ENCODE measurements around the gene HTRA1. TPM values are rescaled to one million over a fixed set of nuclear protein-coding genes. Genes with fewer than 3 reads are reported as not detected.

HTRA1 gene
- total and polyA plus RNA-seq, 2 of the 4 experiments (the other 2 are of a cell fraction), result 28.5 to 108 TPM

GRCh38 chr10:122462533-122463465 lies 1.4 kb downstream of the HTRA1 start (continued):
- TF ChIP-seq MAZ (IDR thresholded peaks at IDR 0.05; ENCODE audit: borderline replicate concordance, low read depth, low read length), result no peak

- Histone ChIP-seq H2AK9ac (replicated peaks; ENCODE audit: low read depth, low read length, poor library complexity) (no peak overlapping the region), H3K23ac (ENCODE audit: low read depth, low read length) (peak overlapping the region; percentile 92), H3K4me1 (ENCODE audit: control insufficient read depth, insufficient read depth, low read length) (peaks cover 17% of the 10 kb centered on the region), H3K14ac (replicated peaks; ENCODE audit: low read depth, low read length) (peak overlapping the region; percentile 43; the same call in 1 of the 2 replicates), H4K20me1 (ENCODE audit: insufficient read depth, low read length) (peaks cover 13% of the 10 kb centered on the region), H3K56ac (ENCODE audit: extremely low read depth, insufficient read depth, low read length) (no peak overlapping the region), H3K18ac (ENCODE audit: low read depth, low read length) (no peak overlapping the region), H2BK120ac (ENCODE audit: low read depth, low read length) (no peak overlapping the region), H3K79me1 (ENCODE audit: low read depth in 1 of 2, low read length in 2 of 2) (peaks cover 9 to 29% of the 10 kb centered on the region in 2 experiments), H2BK15ac (ENCODE audit: low read depth, low read length) (0 out of 3 replicates have a peak overlapping the region, but pooled peaks have one; percentile 4), H4K5ac (ENCODE audit: low read depth, low read length) (no peak overlapping the region), H3K27me3 (ENCODE audit: control insufficient read depth, insufficient read depth, low read length) (no peaks in the 10 kb centered on the region), H2AFZ (replicated peaks; ENCODE audit: low read length, poor library complexity) (peak overlapping the region; percentile 91), H3K4me2 (ENCODE audit: low read depth, low read length) (peak overlapping the region; percentile 76), H3K36me3 (ENCODE audit: control insufficient read depth, insufficient read depth, low read length) (no peaks in the 10 kb centered on the region; the same call in 1 of the 2 replicates), H4K91ac (ENCODE audit: insufficient read depth, low read depth, low read length) (no peak overlapping the region), H2AK5ac (ENCODE audit: low read depth, low read length) (peak overlapping the region; percentile 40; the same call in 1 of the 2 replicates), H3K9me1 (ENCODE audit: insufficient read depth, low read length) (peaks cover 17% of the 10 kb centered on the region), H3K4me3 (ENCODE audit: insufficient read depth, low read depth, low read length) (peak overlapping the region; percentile 52), H4K8ac (ENCODE audit: low read depth in 2 of 2, low read length in 2 of 2) (peak overlapping the region in 1 of 2 experiments; percentile 34; a peak in 1 of 4 replicates), H3K27ac (ENCODE audit: insufficient read depth, low read length) (no peak overlapping the region), H3K4ac (ENCODE audit: low read depth, low read length) (peak overlapping the region; percentile 19; the same call in 1 of the 2 replicates), H2BK5ac (ENCODE audit: low read depth, low read length, poor library complexity, severe bottlenecking) (no peak overlapping the region), H3K9ac (ENCODE audit: low read depth, low read length) (no peak overlapping the region), H3K9me3 (ENCODE audit: control insufficient read depth, insufficient read depth, low read length) (no peaks in the 10 kb centered on the region), H2BK20ac (ENCODE audit: low read depth, low read length) (peak overlapping the region; percentile 28; the same call in 1 of the 2 replicates)
- ATAC-seq (ENCODE audit: low read depth) (no peak), DNase-seq (no peak)
- intact Hi-C loops (cut with micrococcal nuclease) (loop anchor here (2.0 to 5.0 kb wide), 2 partner anchors 84 to 101 kb away; no protein-coding TSS in a partner anchor), dilution Hi-C loops (cut with HindIII; ENCODE audit: low sequenced_read_pairs, unreplicated experiment) (no loop called here), in situ Hi-C loops (cut with MboI; ENCODE audit: low sequenced_read_pairs) (loop anchor here (10.0 kb wide), 1 partner anchor 339 kb away; no protein-coding TSS in a partner anchor)
- 85% methylated on average over 6 of the region's 17 CpGs; no CpG with 5 or more reads in 1 of the 2 experiments for WGBS, 2 experiments (ENCODE audit: extremely low coverage in 2 of 2, insufficient read length in 1 of 2)
- BruUV-seq (replicated peaks), result no TSS peak
- POLR2A ChIA-PET (ENCODE audit: unreplicated experiment), result no interaction called here
- CTCF ChIA-PET, result no interaction called here
- TF ChIP-seq RFX5 (IDR thresholded peaks at IDR 0.05; ENCODE audit: low read depth, low read length) (no peak), MXI1 (IDR thresholded peaks at IDR 0.05; ENCODE audit: borderline replicate concordance, low read depth, low read length) (no peak), RAD21 (IDR thresholded peaks at IDR 0.05; ENCODE audit: low read length) (no peak), CTCF (conservative IDR thresholded peaks at IDR 0.05; ENCODE audit: low read depth, low read length) (no peak), MAFK (IDR thresholded peaks at IDR 0.05; ENCODE audit: low read depth, low read length) (no peak), RCOR1 (IDR thresholded peaks at IDR 0.05; ENCODE audit: insufficient replicate concordance, low read length) (no peak), CEBPB (IDR thresholded peaks at IDR 0.05; ENCODE audit: low read depth, low read length) (no peak), FOS (IDR thresholded peaks at IDR 0.05; ENCODE audit: low read depth, low read length) (no peak), POLR2A (IDR thresholded peaks at IDR 0.05; ENCODE audit: low read depth, low read length) (no peak)
- TF ChIP-seq, protein P1, sequence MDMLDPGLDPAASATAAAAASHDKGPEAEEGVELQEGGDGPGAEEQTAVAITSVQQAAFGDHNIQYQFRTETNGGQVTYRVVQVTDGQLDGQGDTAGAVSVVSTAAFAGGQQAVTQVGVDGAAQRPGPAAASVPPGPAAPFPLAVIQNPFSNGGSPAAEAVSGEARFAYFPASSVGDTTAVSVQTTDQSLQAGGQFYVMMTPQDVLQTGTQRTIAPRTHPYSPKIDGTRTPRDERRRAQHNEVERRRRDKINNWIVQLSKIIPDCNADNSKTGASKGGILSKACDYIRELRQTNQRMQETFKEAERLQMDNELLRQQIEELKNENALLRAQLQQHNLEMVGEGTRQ (IDR thresholded peaks at IDR 0.05; ENCODE audit: low read depth, low read length), result no peak
Measured at GRCh38 chr10:122463466-122464249, 2.3 kb downstream of the HTRA1 start.

Measured in IMR-90 (cell line).